ENCODE data around the gene CCL14. TPM values are rescaled to one million over a fixed set of nuclear protein-coding genes. Genes with fewer than 3 reads are reported as not detected.

CCL14 gene
- total RNA-seq, 1 experiment from 2014 or later, result not detected

GRCh38 chr17:36014946-36015345 is 28.4 kb upstream of the CCL14 start:
- Mint-ChIP-seq H3K4me3 (no peak overlapping the region), H3K9me3 (peaks cover 31 to 35% of the 10 kb centered on the region in 2 experiments), H3K4me1 (no peaks in the 10 kb centered on the region), H3K27me3 (ENCODE audit: low read depth) (peaks cover 22% of the 10 kb centered on the region), H3K36me3 (ENCODE audit: insufficient read depth in 1 of 3, low read depth in 3 of 3) (peaks cover 0 to 3% (median 0%) of the 10 kb centered on the region in 3 experiments; a peak in 3 of 7 replicates), H3K27ac (no peak overlapping the region)
- H3K9ac ChIP-seq (ENCODE audit: extremely low read depth, insufficient read length, low read length), result no peak overlapping the region
- no peak overlapping the region for H3K14ac ChIP-seq (ENCODE audit: insufficient read depth, low read length)
- no peak overlapping the region for H3K4ac ChIP-seq (ENCODE audit: low read depth, low read length)
- no peak overlapping the region for H3K56ac ChIP-seq (ENCODE audit: insufficient read length, low read depth, low read length)
- no peak overlapping the region for H2AFZ ChIP-seq (ENCODE audit: low read length)
- no peak overlapping the region for H3K27ac ChIP-seq (ENCODE audit: insufficient read length, low read depth, low read length)
- no peaks in the 10 kb centered on the region for H4K20me1 ChIP-seq (ENCODE audit: control insufficient read depth, insufficient read depth, insufficient read length)
- H2BK5ac ChIP-seq (ENCODE audit: insufficient read length, low read length), result no peak overlapping the region
- H3K79me1 ChIP-seq (ENCODE audit: insufficient read depth, low read depth, low read length, poor library complexity, severe bottlenecking), result no peaks in the 10 kb centered on the region
- no peaks in the 10 kb centered on the region for H3K23me2 ChIP-seq (ENCODE audit: insufficient read length, low read depth, low read length, poor library complexity, severe bottlenecking)
- no peaks in the 10 kb centered on the region for H3K9me3 ChIP-seq (ENCODE audit: control insufficient read depth, low read depth, low read length)
- H3K27me3 ChIP-seq (ENCODE audit: insufficient read depth, low read length), result no peaks in the 10 kb centered on the region
- no peaks in the 10 kb centered on the region for H3K79me2 ChIP-seq (ENCODE audit: insufficient read depth, low read length)
- no peak overlapping the region for H4K5ac ChIP-seq (ENCODE audit: insufficient read length, low read depth, low read length)
- no peak overlapping the region for H2BK12ac ChIP-seq (ENCODE audit: insufficient read length, low read depth, low read length)
- H4K8ac ChIP-seq (replicated peaks; ENCODE audit: insufficient read length, low read depth, low read length), result no peak overlapping the region
- no peak overlapping the region for H3K23ac ChIP-seq (ENCODE audit: insufficient read length, low read depth, low read length)
- no peak overlapping the region for H3T11ph ChIP-seq (ENCODE audit: low read length)
- TF ChIP-seq CTCF (conservative IDR thresholded peaks at IDR 0.05), result no peak
- H3K4me2 ChIP-seq (ENCODE audit: insufficient read depth, insufficient read length, low read length), result no peak overlapping the region
- no peak overlapping the region for H3K18ac ChIP-seq (ENCODE audit: insufficient read length, low read depth, low read length)
- no peak overlapping the region for H2BK15ac ChIP-seq (ENCODE audit: low read depth, low read length)
- H4K91ac ChIP-seq (ENCODE audit: insufficient read length, low read depth, low read length), result no peak overlapping the region
- H2AK5ac ChIP-seq (ENCODE audit: insufficient read length, low read length), result no peak overlapping the region
- no peak overlapping the region for H2BK120ac ChIP-seq (ENCODE audit: low read depth, low read length, poor library complexity, severe bottlenecking)
- DNase-seq, result no peak
- no peak overlapping the region for H2BK20ac ChIP-seq (ENCODE audit: low read depth, low read length, poor library complexity, severe bottlenecking)
- H3K4me1 ChIP-seq (ENCODE audit: insufficient read depth, low read length), result no peaks in the 10 kb centered on the region
- no CpG with 5 or more reads among the region's 5 CpGs for WGBS (ENCODE audit: extremely low coverage, insufficient read length, low lambda C conversion rate)

Measured in H9 (cell line).